GM23248 (cell line): ENCODE data around the gene C12orf43. TPM values are rescaled to one million over a fixed set of nuclear protein-coding genes. Genes with fewer than 3 reads are reported as not detected.
"Not testable (repeated sequence)": the region's sequence is repeated elsewhere in the genome, so short reads cannot be mapped to it uniquely, and the experiment has no call there.

ENCODE experiments used
- DNase-seq: peaks from one replicate; pipeline ENCODE4 v3.0.0-alpha.2; 2015
- H2AFZ ChIP-seq: fragments of 200-600 bp; sonication (generic); 2 replicates; pipeline ENCODE4 v1.6.1; 2016; ENCODE audit warnings: antibody characterized with exemption
- H3F3A ChIP-seq: fragments of 200-600 bp; sonication (generic); 2 replicates; pipeline ENCODE4 v1.6.1; 2016; ENCODE audit warnings: mild to moderate bottlenecking, antibody characterized with exemption, mixed run types; ENCODE audit not compliant: insufficient read depth
- H3K27ac ChIP-seq: fragments of 200-600 bp; sonication (generic); 2 replicates; pipeline ENCODE4 v1.5.1; 2016; ENCODE audit warnings: mild to moderate bottlenecking
- H3K27me3 ChIP-seq: fragments of 200-600 bp; sonication (generic); replicated peaks from 2 replicates; pipeline ENCODE4 v1.6.1; 2016; ENCODE audit warnings: mild to moderate bottlenecking; ENCODE audit not compliant: insufficient read depth
- H3K36me3 ChIP-seq: fragments of 200-600 bp; sonication (generic); 2 replicates; pipeline ENCODE4 v1.6.1; 2016; ENCODE audit warnings: low read depth, mild to moderate bottlenecking
- H3K4me1 ChIP-seq: fragments of 200-600 bp; sonication (generic); 2 replicates; pipeline ENCODE4 v1.6.1; 2016; ENCODE audit warnings: mild to moderate bottlenecking; ENCODE audit not compliant: insufficient read depth
- H3K4me2 ChIP-seq: fragments of 200-600 bp; sonication (generic); one replicate; pipeline ENCODE4 v1.6.1; 2016; ENCODE audit warnings: mild to moderate bottlenecking; ENCODE audit not compliant: unreplicated experiment
- H3K4me3 ChIP-seq: fragments of 200-600 bp; sonication (generic); 2 replicates; pipeline ENCODE4 v1.5.1; 2016; ENCODE audit warnings: mild to moderate bottlenecking
- H3K79me2 ChIP-seq: fragments of 200-600 bp; sonication (generic); 2 replicates; pipeline ENCODE4 v1.6.1; 2016; ENCODE audit warnings: mild to moderate bottlenecking; ENCODE audit not compliant: insufficient read depth
- H3K9ac ChIP-seq: fragments of 200-600 bp; sonication (generic); 2 replicates; pipeline ENCODE4 v1.6.1; 2016; ENCODE audit warnings: mild to moderate bottlenecking
- H3K9me2 ChIP-seq: fragments of 200-600 bp; sonication (generic); 2 replicates; pipeline ENCODE4 v1.6.1; 2016; ENCODE audit warnings: mixed run types, mild to moderate bottlenecking, moderate library complexity; ENCODE audit not compliant: insufficient read depth
- H3K9me3 ChIP-seq: fragments of 200-600 bp; sonication (generic); one replicate; pipeline ENCODE4 v1.6.1; 2017; ENCODE audit warnings: low read depth
- H4K20me1 ChIP-seq: fragments of 200-600 bp; sonication (generic); 2 replicates; pipeline ENCODE4 v1.6.0; 2016; ENCODE audit not compliant: insufficient read depth
- EZH2 ChIP-seq: fragments of 200-600 bp; sonication (generic); IDR thresholded peaks from 2 replicates; pipeline ENCODE4 v1.6.1; 2018; ENCODE audit warnings: antibody characterized with exemption, mild to moderate bottlenecking; ENCODE audit not compliant: insufficient read depth, poor library complexity, severe bottlenecking
- EZH2phosphoT487 ChIP-seq: fragments of 200-600 bp; sonication (generic); IDR thresholded peaks from 2 replicates; pipeline ENCODE4 v1.6.1; 2018; ENCODE audit warnings: antibody characterized with exemption, moderate library complexity, mild to moderate bottlenecking, low read depth; ENCODE audit not compliant: insufficient read depth
- WGBS, 2 experiments: methylation state at CpG; one replicate each; pipeline ENCODE4 v1.1.6; 2015 to 2017; ENCODE audit warnings: low lambda C conversion rate in 2 of 2, low coverage in 1 of 2; ENCODE audit errors: missing lambda C conversion rate in 2 of 2; 5-methylcytosine and 5-hydroxymethylcytosine counted together
- in situ Hi-C: fragments of 300-500 bp; cut with MboI; formaldehyde crosslinking; loops from 2 replicates; pipeline ENCODE4 v1.15.0; 2020
- polyA plus RNA-seq: library from polyadenylated mRNA; unstranded; fragments of >200 nt; fragmentation: Nextera tagmentation; extraction: Ambion mirVana; gene quantifications from 2 replicates; pipeline ENCODE4 v1.2.1, GENCODE V29; 2016
- total RNA-seq: library from RNA; depleted of rRNA; stranded (reverse); fragments of >200 nt; shearing (Covaris generic); gene quantifications from 2 replicates; pipeline ENCODE4 v1.2.3, GENCODE V29; 2014

C12orf43 gene
- total and polyA plus RNA-seq, 2 experiments from 2014 or later, result 12.4 to 16.6 TPM

DNA sequence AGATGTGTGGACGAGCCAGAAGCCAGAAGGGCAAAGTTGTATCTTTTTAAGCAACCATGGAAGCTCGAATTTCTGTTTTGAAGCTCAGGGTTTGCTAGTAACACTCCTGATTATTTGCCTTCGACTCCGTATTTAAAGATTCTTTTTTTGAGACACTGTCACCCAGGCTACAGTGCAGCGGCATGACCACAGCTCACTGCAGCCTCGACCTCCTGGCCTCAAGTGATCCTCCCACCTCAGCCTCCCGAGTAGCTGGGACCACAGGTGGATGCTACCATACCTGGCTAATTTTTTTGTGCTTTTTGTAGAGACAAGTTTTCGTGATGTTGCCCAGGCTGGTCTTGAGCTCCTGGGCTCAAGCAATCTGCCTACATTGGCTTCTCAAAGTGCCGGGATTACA, 41.5 kb upstream of the C12orf43 start:
- Histone ChIP-seq H3K27ac (no peak overlapping the region), H3K9me2 (no peaks in the 10 kb centered on the region), H4K20me1 (no peaks in the 10 kb centered on the region), H3K36me3 (no peaks in the 10 kb centered on the region), H3F3A (no peaks in the 10 kb centered on the region), H3K4me2 (no peak overlapping the region), H2AFZ (no peak overlapping the region), H3K4me3 (no peak overlapping the region), H3K27me3 (0 out of 2 replicates have a peak, but pooled peaks cover 8% of the 10 kb centered on the region), H3K9me3 (no peaks in the 10 kb centered on the region), H3K9ac (no peak overlapping the region), H3K79me2 (no peaks in the 10 kb centered on the region), H3K4me1 (0 out of 2 replicates have a peak, but pooled peaks cover 7% of the 10 kb centered on the region)
- no peak for DNase-seq
- in situ Hi-C loops, result no loop called here
- no peak for TF ChIP-seq EZH2
- no peak for TF ChIP-seq EZH2phosphoT487
- WGBS, 2 experiments, result 53 to 59% methylated on average over 9 of the region's 9 CpGs

DNA sequence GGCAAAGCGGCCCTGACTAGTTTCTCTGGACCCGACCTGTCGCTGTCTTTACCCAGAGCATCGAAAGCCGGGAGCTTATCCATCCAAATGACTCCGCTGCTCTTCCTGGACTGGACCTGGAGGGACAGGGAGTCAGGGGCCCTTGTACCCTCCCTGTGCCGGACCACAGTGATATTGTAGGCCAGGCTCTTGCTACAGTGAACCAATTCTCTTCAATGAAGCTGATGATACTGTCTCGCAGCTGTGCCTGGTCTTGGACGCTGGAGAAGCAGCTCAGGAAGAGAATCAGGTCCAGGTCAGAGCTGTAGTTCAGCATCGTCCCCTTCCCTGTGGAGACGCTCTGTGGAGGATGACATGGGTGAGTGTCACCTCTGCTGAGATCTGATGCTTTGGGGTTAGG, 37.4 kb upstream of the C12orf43 start:
- no peak for DNase-seq
- Histone ChIP-seq H3K27ac (no peak overlapping the region), H3K9me2 (no peaks in the 10 kb centered on the region), H3K4me3 (no peak overlapping the region), H2AFZ (no peak overlapping the region), H3K79me2 (no peaks in the 10 kb centered on the region), H3K4me1 (no peaks in the 10 kb centered on the region), H3F3A (no peaks in the 10 kb centered on the region), H3K27me3 (0 out of 2 replicates have a peak, but pooled peaks cover 8% of the 10 kb centered on the region), H3K36me3 (no peaks in the 10 kb centered on the region), H3K9ac (no peak overlapping the region), H3K4me2 (no peak overlapping the region), H3K9me3 (no peaks in the 10 kb centered on the region), H4K20me1 (no peaks in the 10 kb centered on the region)
- WGBS, 2 experiments, result 75 to 82% methylated on average over 11 of the region's 11 CpGs
- in situ Hi-C loops, result no loop called here
- TF ChIP-seq EZH2phosphoT487 (no peak), EZH2 (no peak)

DNA sequence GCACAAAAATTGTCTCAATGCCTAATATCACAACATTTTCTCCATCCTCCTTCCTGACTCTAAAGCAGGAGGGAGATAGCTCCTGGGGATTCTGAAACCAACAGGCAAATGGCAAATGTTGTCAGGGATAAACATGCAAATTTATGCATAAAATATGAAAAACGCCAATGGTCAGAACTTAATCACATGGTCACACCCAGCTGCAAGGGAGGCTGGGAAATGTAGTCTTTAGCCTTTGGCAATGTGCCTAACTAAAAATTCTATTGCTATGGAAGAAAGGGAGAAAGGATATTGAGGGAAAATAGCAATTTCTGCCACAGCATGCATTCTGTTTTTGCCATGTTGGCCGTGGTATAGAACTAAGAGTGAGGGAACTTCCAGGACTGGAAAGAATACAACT, 34.4 kb upstream of the C12orf43 start:
- in situ Hi-C loops, result no loop called here
- Histone ChIP-seq H3K4me3 (no peak overlapping the region), H3F3A (no peaks in the 10 kb centered on the region), H3K4me1 (no peaks in the 10 kb centered on the region), H3K9ac (no peak overlapping the region), H3K79me2 (no peaks in the 10 kb centered on the region), H3K27ac (no peak overlapping the region), H3K9me2 (no peaks in the 10 kb centered on the region), H2AFZ (no peak overlapping the region), H3K27me3 (no peaks in the 10 kb centered on the region), H3K4me2 (no peak overlapping the region), H3K9me3 (no peaks in the 10 kb centered on the region), H4K20me1 (no peaks in the 10 kb centered on the region), H3K36me3 (no peaks in the 10 kb centered on the region)
- TF ChIP-seq EZH2phosphoT487, result no peak
- TF ChIP-seq EZH2, result no peak
- peak; percentile 41 for DNase-seq
- 37 to 54% methylated on average over 2 of the region's 2 CpGs for WGBS, 2 experiments

DNA sequence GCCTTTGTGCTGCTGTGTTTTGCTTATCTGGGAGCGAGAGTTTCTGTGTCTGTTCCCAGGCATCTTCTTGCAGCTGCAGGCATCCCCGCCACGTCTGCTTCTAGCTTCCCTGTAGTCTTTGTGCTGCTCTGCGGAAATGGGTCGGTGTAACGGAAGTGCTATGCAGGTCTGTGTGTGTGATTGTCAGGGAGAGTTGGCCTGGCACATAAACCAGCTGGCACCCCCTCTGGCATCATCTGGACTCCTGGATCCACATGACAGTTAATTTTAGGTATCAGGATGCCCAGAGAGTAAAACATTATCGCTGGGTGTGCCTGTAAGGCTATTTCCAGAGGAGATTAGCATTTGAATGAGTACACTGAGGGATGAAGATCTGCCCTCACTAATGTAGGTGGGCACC, 32.2 kb upstream of the C12orf43 start:
- H4K20me1 ChIP-seq, result no peaks in the 10 kb centered on the region
- no peak overlapping the region for H3K27ac ChIP-seq
- no peaks in the 10 kb centered on the region for H3K79me2 ChIP-seq
- H3F3A ChIP-seq, result no peaks in the 10 kb centered on the region
- peaks cover 2% of the 10 kb centered on the region; the same call in 1 of the 2 replicates for H3K27me3 ChIP-seq
- H2AFZ ChIP-seq, result no peak overlapping the region
- H3K4me2 ChIP-seq, result no peak overlapping the region
- 64 to 69% methylated on average over 7 of the region's 7 CpGs for WGBS, 2 experiments
- H3K9ac ChIP-seq, result no peak overlapping the region
- no peak for TF ChIP-seq EZH2
- TF ChIP-seq EZH2phosphoT487, result no peak
- no peaks in the 10 kb centered on the region for H3K9me2 ChIP-seq
- no peaks in the 10 kb centered on the region for H3K4me1 ChIP-seq
- H3K9me3 ChIP-seq, result no peaks in the 10 kb centered on the region
- H3K36me3 ChIP-seq, result no peaks in the 10 kb centered on the region
- no peak overlapping the region for H3K4me3 ChIP-seq
- no peak for DNase-seq
- in situ Hi-C loops, result no loop called here

GRCh38 chr12:121047400-121047799, 31.1 kb upstream of the C12orf43 start:
- H3K27me3 ChIP-seq, H3K27ac ChIP-seq, H3K4me1 ChIP-seq, DNase-seq, in situ Hi-C loops, H2AFZ ChIP-seq, H3K4me2 ChIP-seq, H3K4me3 ChIP-seq, H3F3A ChIP-seq, H3K9me3 ChIP-seq, H3K9me2 ChIP-seq, H4K20me1 ChIP-seq, H3K9ac ChIP-seq, H3K79me2 ChIP-seq, H3K36me3 ChIP-seq: not testable (repeated sequence)
- 84 to 87% methylated on average over 10 to 12 of the region's 12 CpGs for WGBS, 2 experiments
